ENCODE results near the gene RFC3. TPM values are rescaled to one million over a fixed set of nuclear protein-coding genes. Genes with fewer than 3 reads are reported as not detected.

Gene RFC3
- total RNA-seq, 1 donor from 2014 or later = 7.4 TPM

GRCh38 chr13:33838647-33839046 lies 20.7 kb downstream of the RFC3 start:
- Histone ChIP-seq H3K4me3 (ENCODE audit: low read depth, low read length) (no peak overlapping the region), H3K27me3 (ENCODE audit: control insufficient read depth, insufficient read depth, low read length) (no peaks in the 10 kb centered on the region), H3K36me3 (ENCODE audit: control insufficient read depth, insufficient read depth, low read length) (no peaks in the 10 kb centered on the region)
- no peak for DNase-seq (ENCODE audit: low read depth)
- no peak for TF ChIP-seq CTCF (IDR thresholded peaks at IDR 0.05; ENCODE audit: insufficient read depth, low read length, poor library complexity, severe bottlenecking)

- H3K4me3 ChIP-seq (ENCODE audit: low read depth, low read length) = no peak overlapping the region
- no peaks in the 10 kb centered on the region for H3K36me3 ChIP-seq (ENCODE audit: control insufficient read depth, insufficient read depth, low read length)
- H3K27me3 ChIP-seq (ENCODE audit: control insufficient read depth, insufficient read depth, low read length) = no peaks in the 10 kb centered on the region
- TF ChIP-seq CTCF (IDR thresholded peaks at IDR 0.05; ENCODE audit: insufficient read depth, low read length, poor library complexity, severe bottlenecking) = no peak
- no peak for DNase-seq (ENCODE audit: low read depth)
Observed at GRCh38 chr13:33840402-33840801, 22.5 kb downstream of the RFC3 start.

- Histone ChIP-seq H3K4me3 (ENCODE audit: low read depth, low read length) (no peak overlapping the region), H3K27me3 (ENCODE audit: control insufficient read depth, insufficient read depth, low read length) (no peaks in the 10 kb centered on the region), H3K36me3 (ENCODE audit: control insufficient read depth, insufficient read depth, low read length) (no peaks in the 10 kb centered on the region)
- no peak for DNase-seq (ENCODE audit: low read depth)
- no peak for TF ChIP-seq CTCF (IDR thresholded peaks at IDR 0.05; ENCODE audit: insufficient read depth, low read length, poor library complexity, severe bottlenecking)
Observed at GRCh38 chr13:33842207-33842606, 24.3 kb downstream of the RFC3 start.

- no peak overlapping the region for H3K4me3 ChIP-seq (ENCODE audit: low read depth, low read length)
- no peaks in the 10 kb centered on the region for H3K36me3 ChIP-seq (ENCODE audit: control insufficient read depth, insufficient read depth, low read length)
- TF ChIP-seq CTCF (IDR thresholded peaks at IDR 0.05; ENCODE audit: insufficient read depth, low read length, poor library complexity, severe bottlenecking) = no peak
- no peaks in the 10 kb centered on the region for H3K27me3 ChIP-seq (ENCODE audit: control insufficient read depth, insufficient read depth, low read length)
- no peak for DNase-seq (ENCODE audit: low read depth)
Observed at GRCh38 chr13:33842986-33843385, 25.0 kb downstream of the RFC3 start.

- H3K27me3 ChIP-seq (ENCODE audit: control insufficient read depth, insufficient read depth, low read length) = no peaks in the 10 kb centered on the region
- no peak for DNase-seq (ENCODE audit: low read depth)
- no peak for TF ChIP-seq CTCF (IDR thresholded peaks at IDR 0.05; ENCODE audit: insufficient read depth, low read length, poor library complexity, severe bottlenecking)
- H3K36me3 ChIP-seq (ENCODE audit: control insufficient read depth, insufficient read depth, low read length) = no peaks in the 10 kb centered on the region
- H3K4me3 ChIP-seq (ENCODE audit: low read depth, low read length) = no peak overlapping the region
Observed at GRCh38 chr13:33845572-33846302, 27.8 kb downstream of the RFC3 start.
